K562 (cell line): ENCODE results near the gene NEDD4L. TPM values are rescaled to one million over a fixed set of nuclear protein-coding genes. Genes with fewer than 3 reads are reported as not detected.

ENCODE experiments used
- CTBP1 ChIP-seq: fragments of 450-650 bp; IDR thresholded peaks from 2 replicates; pipeline ENCODE4 v1.6.1; 2016; ENCODE audit warnings: borderline replicate concordance
- JUND ChIP-seq, 2 experiments: IDR thresholded peaks; 2 replicates in 1 of 2; 3 replicates in 1 of 2; pipeline ENCODE4 v1.6.1; 2011; ENCODE audit warnings: borderline replicate concordance in 2 of 2, low read depth in 2 of 2, low read length in 2 of 2, improper control_type of control experiment in 1 of 2, missing biosample characterization in 1 of 2, missing genetic modification characterization in 1 of 2, missing genetic modification reagents in 1 of 2
- KDM1A ChIP-seq, 2 experiments: fragments of 450-650 bp; IDR thresholded peaks; 2 replicates each; pipeline ENCODE4 v1.6.1; 2016; ENCODE audit warnings: mild to moderate bottlenecking in 2 of 2
- NCOR1 ChIP-seq: fragments of 450-650 bp; IDR thresholded peaks from 2 replicates; pipeline ENCODE4 v1.6.1; 2016; ENCODE audit warnings: mild to moderate bottlenecking, moderate library complexity
- STAT5B ChIP-seq: fragments of 250-450 bp; sonication (Bioruptor Pico); IDR thresholded peaks from 2 replicates; pipeline ENCODE4 v1.8.0; 2021; ENCODE audit warnings: mild to moderate bottlenecking, inconsistent platforms
- ZC3H4 ChIP-seq: sonication (generic); formaldehyde crosslinking; IDR thresholded peaks from 2 replicates; pipeline ENCODE4 v1.9.0; 2021; ENCODE audit warnings: missing genetic modification reagents, borderline replicate concordance
- ZKSCAN3 ChIP-seq: fragments of 250-450 bp; sonication (Bioruptor Pico); IDR thresholded peaks from 2 replicates; pipeline ENCODE4 v1.4.0; 2020
- polyA plus RNA-seq, 8 experiments: library from polyadenylated mRNA; depleted of rRNA in 4 of 8; stranded (reverse) in 5 of 8; unstranded in 3 of 8; fragments of >200 nt; fragmentation: Nextera tagmentation in 2 of 8; fragmentation: Illumina TruSeq in 1 of 8; extraction: Ambion mirVana in 2 of 8; extraction: Trizol in 1 of 8; gene quantifications; 2 replicates each; pipeline versions ENCODE4 v1.2.1 to v1.2.3, GENCODE V29; 2011 to 2014; ENCODE audit warnings: inconsistent platforms in 1 of 8, missing spikeins in 1 of 8
- total RNA-seq, 7 experiments: library from RNA; depleted of rRNA in 6 of 7; stranded (reverse); fragments of >200 nt in 6 of 7; fragmentation: Illumina TruSeq in 2 of 7; extraction: Trizol in 2 of 7; gene quantifications; 2 replicates each; pipeline versions ENCODE4 v1.2.1 to v1.2.3, GENCODE V29; 2011 to 2021; ENCODE audit warnings: low replicate concordance in 1 of 7
- TF ChIP-seq, protein P1 (sequence below), 2 experiments: fragments of 450-650 bp; formaldehyde crosslinking in 1 of 2; IDR thresholded peaks; 2 replicates each; pipeline versions ENCODE4 v1.4.0 to v1.6.1; 2014 to 2020; ENCODE audit warnings: mild to moderate bottlenecking in 2 of 2, borderline replicate concordance in 1 of 2, low read depth in 1 of 2
- TF ChIP-seq, protein P2 (sequence below): fragments of 250-450 bp; sonication (Bioruptor Pico); IDR thresholded peaks from 2 replicates; pipeline ENCODE4 v1.5.0; 2020; ENCODE audit warnings: mild to moderate bottlenecking, borderline replicate concordance
- TF ChIP-seq, protein P3 (sequence below): sonication (generic); formaldehyde crosslinking; IDR thresholded peaks from 2 replicates; pipeline ENCODE4 v1.8.0; 2022; ENCODE audit warnings: missing genetic modification reagents, mild to moderate bottlenecking, borderline replicate concordance
- TF ChIP-seq, protein P4 (sequence below): sonication (generic); formaldehyde crosslinking; IDR thresholded peaks from 2 replicates; pipeline ENCODE4 v1.8.0; 2022; ENCODE audit warnings: missing genetic modification reagents, mild to moderate bottlenecking, moderate library complexity, borderline replicate concordance
- TF ChIP-seq, protein P5 (sequence below): fragments of 250-450 bp; sonication (Bioruptor Pico); IDR thresholded peaks from 2 replicates; pipeline ENCODE4 v1.8.0; 2022; ENCODE audit warnings: moderate library complexity, mild to moderate bottlenecking, inconsistent platforms
- TF ChIP-seq, protein P6 (sequence below): fragments of 450-650 bp; formaldehyde crosslinking; IDR thresholded peaks from 2 replicates; pipeline ENCODE4 v1.4.0; 2020; ENCODE audit warnings: mild to moderate bottlenecking, mixed read lengths

The NEDD4L gene
- total and polyA plus RNA-seq, 9 of the 15 experiments (the other 6 are each of a cell fraction or from before 2014, with no cell fraction given) = 8.1 to 33.4 (median 19.9) TPM

DNA sequence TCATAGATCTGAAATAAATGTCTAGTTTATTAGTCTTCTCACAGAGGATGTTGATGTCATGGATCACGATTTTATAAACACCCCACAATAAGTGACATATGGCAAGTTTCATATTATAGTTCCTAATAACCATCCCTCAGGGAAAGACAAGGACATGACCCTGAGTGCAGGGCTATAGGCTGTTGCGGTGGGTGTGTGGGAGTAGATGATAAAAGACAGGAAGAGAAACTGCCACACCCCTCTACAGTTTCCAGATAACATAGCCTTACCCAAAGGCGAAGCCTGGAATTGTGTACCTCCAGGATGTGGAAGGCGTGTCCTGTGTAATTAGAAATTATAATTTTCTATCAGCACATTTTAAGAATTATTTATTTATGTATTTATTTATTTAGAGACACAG is 2.4 kb upstream of the NEDD4L start (continued):
- TF ChIP-seq, protein P1, sequence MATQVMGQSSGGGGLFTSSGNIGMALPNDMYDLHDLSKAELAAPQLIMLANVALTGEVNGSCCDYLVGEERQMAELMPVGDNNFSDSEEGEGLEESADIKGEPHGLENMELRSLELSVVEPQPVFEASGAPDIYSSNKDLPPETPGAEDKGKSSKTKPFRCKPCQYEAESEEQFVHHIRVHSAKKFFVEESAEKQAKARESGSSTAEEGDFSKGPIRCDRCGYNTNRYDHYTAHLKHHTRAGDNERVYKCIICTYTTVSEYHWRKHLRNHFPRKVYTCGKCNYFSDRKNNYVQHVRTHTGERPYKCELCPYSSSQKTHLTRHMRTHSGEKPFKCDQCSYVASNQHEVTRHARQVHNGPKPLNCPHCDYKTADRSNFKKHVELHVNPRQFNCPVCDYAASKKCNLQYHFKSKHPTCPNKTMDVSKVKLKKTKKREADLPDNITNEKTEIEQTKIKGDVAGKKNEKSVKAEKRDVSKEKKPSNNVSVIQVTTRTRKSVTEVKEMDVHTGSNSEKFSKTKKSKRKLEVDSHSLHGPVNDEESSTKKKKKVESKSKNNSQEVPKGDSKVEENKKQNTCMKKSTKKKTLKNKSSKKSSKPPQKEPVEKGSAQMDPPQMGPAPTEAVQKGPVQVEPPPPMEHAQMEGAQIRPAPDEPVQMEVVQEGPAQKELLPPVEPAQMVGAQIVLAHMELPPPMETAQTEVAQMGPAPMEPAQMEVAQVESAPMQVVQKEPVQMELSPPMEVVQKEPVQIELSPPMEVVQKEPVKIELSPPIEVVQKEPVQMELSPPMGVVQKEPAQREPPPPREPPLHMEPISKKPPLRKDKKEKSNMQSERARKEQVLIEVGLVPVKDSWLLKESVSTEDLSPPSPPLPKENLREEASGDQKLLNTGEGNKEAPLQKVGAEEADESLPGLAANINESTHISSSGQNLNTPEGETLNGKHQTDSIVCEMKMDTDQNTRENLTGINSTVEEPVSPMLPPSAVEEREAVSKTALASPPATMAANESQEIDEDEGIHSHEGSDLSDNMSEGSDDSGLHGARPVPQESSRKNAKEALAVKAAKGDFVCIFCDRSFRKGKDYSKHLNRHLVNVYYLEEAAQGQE (IDR thresholded peaks at IDR 0.05; ENCODE audit: borderline replicate concordance) = no peak
- TF ChIP-seq, protein P1 (CRISPR knock-in tag; IDR thresholded peaks at IDR 0.05; ENCODE audit: low read depth) = no peak
- TF ChIP-seq, protein P2, sequence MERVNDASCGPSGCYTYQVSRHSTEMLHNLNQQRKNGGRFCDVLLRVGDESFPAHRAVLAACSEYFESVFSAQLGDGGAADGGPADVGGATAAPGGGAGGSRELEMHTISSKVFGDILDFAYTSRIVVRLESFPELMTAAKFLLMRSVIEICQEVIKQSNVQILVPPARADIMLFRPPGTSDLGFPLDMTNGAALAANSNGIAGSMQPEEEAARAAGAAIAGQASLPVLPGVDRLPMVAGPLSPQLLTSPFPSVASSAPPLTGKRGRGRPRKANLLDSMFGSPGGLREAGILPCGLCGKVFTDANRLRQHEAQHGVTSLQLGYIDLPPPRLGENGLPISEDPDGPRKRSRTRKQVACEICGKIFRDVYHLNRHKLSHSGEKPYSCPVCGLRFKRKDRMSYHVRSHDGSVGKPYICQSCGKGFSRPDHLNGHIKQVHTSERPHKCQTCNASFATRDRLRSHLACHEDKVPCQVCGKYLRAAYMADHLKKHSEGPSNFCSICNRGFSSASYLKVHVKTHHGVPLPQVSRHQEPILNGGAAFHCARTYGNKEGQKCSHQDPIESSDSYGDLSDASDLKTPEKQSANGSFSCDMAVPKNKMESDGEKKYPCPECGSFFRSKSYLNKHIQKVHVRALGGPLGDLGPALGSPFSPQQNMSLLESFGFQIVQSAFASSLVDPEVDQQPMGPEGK (CRISPR knock-in tag) = no peak
- no peak for TF ChIP-seq ZKSCAN3 (CRISPR knock-in tag)
- TF ChIP-seq KDM1A (IDR thresholded peaks at IDR 0.05) = peak; percentile 45 to 52
- no peak for TF ChIP-seq STAT5B (CRISPR knock-in tag)
- TF ChIP-seq, protein P3, sequence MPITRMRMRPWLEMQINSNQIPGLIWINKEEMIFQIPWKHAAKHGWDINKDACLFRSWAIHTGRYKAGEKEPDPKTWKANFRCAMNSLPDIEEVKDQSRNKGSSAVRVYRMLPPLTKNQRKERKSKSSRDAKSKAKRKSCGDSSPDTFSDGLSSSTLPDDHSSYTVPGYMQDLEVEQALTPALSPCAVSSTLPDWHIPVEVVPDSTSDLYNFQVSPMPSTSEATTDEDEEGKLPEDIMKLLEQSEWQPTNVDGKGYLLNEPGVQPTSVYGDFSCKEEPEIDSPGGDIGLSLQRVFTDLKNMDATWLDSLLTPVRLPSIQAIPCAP (CRISPR knock-in tag) = no peak
- TF ChIP-seq CTBP1 = peak; percentile 81
- peak; percentile 65 for TF ChIP-seq NCOR1
- no peak for TF ChIP-seq ZC3H4 (CRISPR knock-in tag)
- TF ChIP-seq JUND (IDR thresholded peaks at IDR 0.05; ENCODE audit: borderline replicate concordance, low read depth, low read length) = 0 out of 2 replicates have a peak, but pooled peaks have one; percentile 32
- peak; percentile 34; the same call in 1 of the 3 replicates for TF ChIP-seq JUND (tag; IDR thresholded peaks at IDR 0.05; ENCODE audit: borderline replicate concordance, low read depth, low read length)
- TF ChIP-seq, protein P4, sequence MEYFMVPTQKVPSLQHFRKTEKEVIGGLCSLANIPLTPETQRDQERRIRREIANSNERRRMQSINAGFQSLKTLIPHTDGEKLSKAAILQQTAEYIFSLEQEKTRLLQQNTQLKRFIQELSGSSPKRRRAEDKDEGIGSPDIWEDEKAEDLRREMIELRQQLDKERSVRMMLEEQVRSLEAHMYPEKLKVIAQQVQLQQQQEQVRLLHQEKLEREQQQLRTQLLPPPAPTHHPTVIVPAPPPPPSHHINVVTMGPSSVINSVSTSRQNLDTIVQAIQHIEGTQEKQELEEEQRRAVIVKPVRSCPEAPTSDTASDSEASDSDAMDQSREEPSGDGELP (CRISPR knock-in tag) = no peak
- TF ChIP-seq, protein P5, sequence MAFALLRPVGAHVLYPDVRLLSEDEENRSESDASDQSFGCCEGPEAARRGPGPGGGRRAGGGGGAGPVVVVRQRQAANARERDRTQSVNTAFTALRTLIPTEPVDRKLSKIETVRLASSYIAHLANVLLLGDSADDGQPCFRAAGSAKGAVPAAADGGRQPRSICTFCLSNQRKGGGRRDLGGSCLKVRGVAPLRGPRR (CRISPR knock-in tag) = no peak
- TF ChIP-seq, protein P6, sequence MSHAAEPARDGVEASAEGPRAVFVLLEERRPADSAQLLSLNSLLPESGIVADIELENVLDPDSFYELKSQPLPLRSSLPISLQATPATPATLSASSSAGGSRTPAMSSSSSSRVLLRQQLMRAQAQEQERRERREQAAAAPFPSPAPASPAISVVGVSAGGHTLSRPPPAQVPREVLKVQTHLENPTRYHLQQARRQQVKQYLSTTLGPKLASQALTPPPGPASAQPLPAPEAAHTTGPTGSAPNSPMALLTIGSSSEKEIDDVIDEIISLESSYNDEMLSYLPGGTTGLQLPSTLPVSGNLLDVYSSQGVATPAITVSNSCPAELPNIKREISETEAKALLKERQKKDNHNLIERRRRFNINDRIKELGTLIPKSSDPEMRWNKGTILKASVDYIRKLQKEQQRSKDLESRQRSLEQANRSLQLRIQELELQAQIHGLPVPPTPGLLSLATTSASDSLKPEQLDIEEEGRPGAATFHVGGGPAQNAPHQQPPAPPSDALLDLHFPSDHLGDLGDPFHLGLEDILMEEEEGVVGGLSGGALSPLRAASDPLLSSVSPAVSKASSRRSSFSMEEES = no peak
